GM12878 (cell line): ENCODE measurements around the gene PTMA. TPM values are rescaled to one million over a fixed set of nuclear protein-coding genes. Genes with fewer than 3 reads are reported as not detected.

Source experiments
- ATAC-seq: fragments of 200-7000 bp; cut with Tn5 transposase; 3 replicates; pipeline ENCODE4 v1.9.1; 2020; ENCODE audit warnings: mild to moderate bottlenecking, moderate library complexity
- BruUV-seq: library from RNA; stranded (reverse); fragments of 400-500 nt; replicated peaks from 2 replicates; lab custom pipeline; 2021; lab: Mats Ljungman, UMichigan
- CTCF ChIA-PET: fragments of 300-600 bp; sonication (Branson Sonifier 250); formaldehyde crosslinking; extraction: SDS; loops from one replicate; lab custom pipeline; 2021; ENCODE audit warnings: inconsistent platforms; lab: Yijun Ruan, JAX
- POLR2A ChIA-PET: fragments of 350-600 bp; formaldehyde crosslinking; extraction: SDS; loops from one replicate; lab custom pipeline; 2021; ENCODE audit warnings: inconsistent platforms; lab: Charles Lee
- RAD21 ChIA-PET: fragments of 300-600 bp; sonication (Branson Sonifier 250); formaldehyde crosslinking; loops from one replicate; lab custom pipeline; 2023; ENCODE audit warnings: antibody characterized with exemption; ENCODE audit not compliant: unreplicated experiment; lab: Charles Lee
- SMC1A ChIA-PET: fragments of 300-600 bp; sonication (Branson Sonifier 250); formaldehyde crosslinking; loops from one replicate; lab custom pipeline; 2023; ENCODE audit not compliant: unreplicated experiment, uncharacterized antibody; lab: Charles Lee
- DNase-seq: peaks from one replicate; pipeline ENCODE4 v3.0.0-alpha.2; 2011; ENCODE audit warnings: low read depth, low spot score
- FAIRE-seq: peaks from 3 replicates; lab custom pipeline; 2011; peaks lifted over from hg19 to GRCh38; lab: Jason Lieb, UNC
- H2AFZ ChIP-seq: 2 replicates; pipeline ENCODE4 v1.6.0; 2011; ENCODE audit warnings: low read depth, low read length, control low read depth; ENCODE audit not compliant: control insufficient read depth
- H3K27ac ChIP-seq: 2 replicates; pipeline ENCODE4 v1.5.1; 2011; ENCODE audit warnings: control low read depth; ENCODE audit not compliant: control insufficient read depth, insufficient read depth
- H3K27me3 ChIP-seq, 2 experiments: replicated peaks in 1 of 2; 2 replicates each; pipeline versions ENCODE4 v1.6.0 to v1.6.1; 2011; ENCODE audit warnings: low read length in 1 of 2; ENCODE audit not compliant: control insufficient read depth in 2 of 2, insufficient read depth in 2 of 2
- H3K36me3 ChIP-seq, 2 experiments: 2 replicates each; pipeline ENCODE4 v1.5.1; 2011; ENCODE audit warnings: low read length in 1 of 2; ENCODE audit not compliant: control insufficient read depth in 2 of 2, insufficient read depth in 2 of 2
- H3K4me1 ChIP-seq: 2 replicates; pipeline ENCODE4 v1.6.1; 2011; ENCODE audit warnings: mild to moderate bottlenecking, low read length, moderate library complexity, mixed read lengths; ENCODE audit not compliant: control insufficient read depth, insufficient read depth
- H3K4me2 ChIP-seq: 2 replicates; pipeline ENCODE4 v1.6.0; 2011; ENCODE audit warnings: control low read depth; ENCODE audit not compliant: control insufficient read depth, insufficient read depth
- H3K4me3 ChIP-seq: fragments of 200-600 bp; sonication (generic); 2 replicates; pipeline ENCODE4 v1.5.1; 2016
- H3K79me2 ChIP-seq: 2 replicates; pipeline ENCODE4 v1.6.0; 2011; ENCODE audit warnings: low read length; ENCODE audit not compliant: control insufficient read depth, insufficient read depth
- H3K9ac ChIP-seq: 2 replicates; pipeline ENCODE4 v1.8.0; 2011; ENCODE audit warnings: low read length, control low read depth, mixed read lengths; ENCODE audit not compliant: control insufficient read depth, insufficient read depth
- H3K9me3 ChIP-seq: replicated peaks from 3 replicates; pipeline ENCODE4 v1.5.1; 2011; ENCODE audit warnings: mild to moderate bottlenecking, low read length; ENCODE audit not compliant: control insufficient read depth, insufficient read depth
- H4K20me1 ChIP-seq: 2 replicates; pipeline ENCODE4 v1.6.0; 2011; ENCODE audit not compliant: control insufficient read depth, insufficient read depth
- CUX1 ChIP-seq: IDR thresholded peaks from 2 replicates; pipeline ENCODE4 v1.6.1; 2012; ENCODE audit warnings: improper control_type of control experiment, low read depth, low read length; ENCODE audit not compliant: insufficient replicate concordance
- MTA2 ChIP-seq: fragments of 450-650 bp; IDR thresholded peaks from 2 replicates; pipeline ENCODE4 v1.6.1; 2016; ENCODE audit warnings: low read depth, mild to moderate bottlenecking, moderate library complexity
- NR2F1 ChIP-seq: fragments of 450-650 bp; conservative IDR thresholded peaks from 2 replicates; pipeline ENCODE4 v1.6.1; 2017; ENCODE audit warnings: mild to moderate bottlenecking
- POLR2AphosphoS5 ChIP-seq: IDR thresholded peaks from 2 replicates; pipeline ENCODE4 v1.6.1; 2011; ENCODE audit warnings: mild to moderate bottlenecking, low read length, inconsistent platforms
- SUPT20H ChIP-seq: IDR thresholded peaks from 2 replicates; pipeline ENCODE4 v1.6.1; 2011; ENCODE audit warnings: low read depth, mild to moderate bottlenecking, low read length, moderate library complexity, borderline replicate concordance; ENCODE audit not compliant: control insufficient read depth
- WGBS: methylation state at CpG from one replicate; pipeline ENCODE4 v1.1.6; 2016; ENCODE audit warnings: low lambda C conversion rate; ENCODE audit not compliant: insufficient replicate concordance, insufficient coverage; ENCODE audit errors: missing lambda C conversion rate; 5-methylcytosine and 5-hydroxymethylcytosine counted together
- in situ Hi-C: fragments of 300-500 bp; cut with MboI; formaldehyde crosslinking; loops from 9 replicates; pipeline ENCODE4 v1.14.3; 2018; ENCODE audit warnings: mixed read lengths
- intact Hi-C: fragments of 100-400 bp; cut with micrococcal nuclease; formaldehyde crosslinking; loops from one replicate; pipeline ENCODE4 v1.14.2; 2022; ENCODE audit not compliant: unreplicated experiment
- polyA plus RNA-seq, 11 experiments: library from polyadenylated mRNA; depleted of rRNA in 4 of 11; unstranded in 6 of 11; stranded (reverse) in 5 of 11; fragments of >200 nt; fragmentation: Nextera tagmentation in 4 of 11; fragmentation: Illumina TruSeq in 1 of 11; extraction: Ambion mirVana in 4 of 11; extraction: Trizol in 1 of 11; gene quantifications; 1 replicate in 1 of 11; 2 replicates in 10 of 11; pipeline versions ENCODE4 v1.2.1 to v1.2.3, GENCODE V29; 2011 to 2016; ENCODE audit warnings: inconsistent platforms in 2 of 11, missing spikeins in 2 of 11, low read depth in 1 of 11
- total RNA-seq, 4 experiments: library from RNA; depleted of rRNA in 3 of 4; stranded (reverse); fragments of >200 nt in 3 of 4; fragmentation: Illumina TruSeq in 1 of 4; extraction: Trizol in 1 of 4; gene quantifications; 2 replicates each; pipeline versions ENCODE4 v1.2.1 to v1.2.3, GENCODE V29; 2013 to 2021
- TF ChIP-seq, protein P1 (sequence below): fragments of 450-650 bp; IDR thresholded peaks from 2 replicates; pipeline ENCODE4 v1.6.1; 2014; ENCODE audit warnings: mild to moderate bottlenecking
- TF ChIP-seq, protein P2 (sequence below): fragments of 150-350 bp; IDR thresholded peaks from 2 replicates; pipeline ENCODE4 v1.6.1; 2016; ENCODE audit warnings: low read depth, low read length
- TF ChIP-seq, protein P3 (sequence below): fragments of 450-650 bp; IDR thresholded peaks from 2 replicates; pipeline ENCODE4 v1.6.1; 2018; ENCODE audit warnings: mild to moderate bottlenecking, low read depth, moderate library complexity; ENCODE audit not compliant: partially characterized antibody

Gene PTMA
- total and polyA plus RNA-seq, 10 of the 15 experiments (the other 5 are each of a cell fraction or from before 2014, with no cell fraction given): 1,144 to 5,018 (median 3,464) TPM

- peaks cover 30% of the 10 kb centered on the region for H3K4me1 ChIP-seq
- intact Hi-C loops: loop anchor here (2.0 kb wide), 2 partner anchors 67 to 103 kb away; no protein-coding TSS in a partner anchor
- 92% methylated on average over 8 of the region's 8 CpGs for WGBS
- in situ Hi-C loops: loop anchor here (5.0 kb wide), 2 partner anchors 39 to 109 kb away; no protein-coding TSS in a partner anchor
- ChIA-PET POLR2A (interaction anchor here (2.1 to 7.3 kb wide), 3 partner anchors 42 to 103 kb away, joined by 7 to 102 read pairs (median 58); no protein-coding TSS in a partner anchor), SMC1A (interaction anchor here (1.0 to 16.5 kb wide), 10 partner anchors 12 to 107 kb away, joined by 3 to 343 read pairs (median 10); no protein-coding TSS in a partner anchor), RAD21 (interaction anchor here (0.7 to 11.7 kb wide), 8 partner anchors 11 to 198 kb away, joined by 3 to 463 read pairs (median 10); no protein-coding TSS in a partner anchor), CTCF (interaction anchor here (0.7 to 11.8 kb wide), 20 partner anchors 9 to 155 kb away, joined by 3 to 811 read pairs (median 10); partner anchors contain the start of gene COPS7B)
- H4K20me1 ChIP-seq: peaks cover 14% of the 10 kb centered on the region
- no peak overlapping the region for H3K4me3 ChIP-seq
- H3K79me2 ChIP-seq: peaks cover 17% of the 10 kb centered on the region
- H3K4me2 ChIP-seq: no peak overlapping the region
- no peak overlapping the region for H3K27ac ChIP-seq
- FAIRE-seq (no peak), DNase-seq (no peak), ATAC-seq (no peak)
- no peaks in the 10 kb centered on the region for H3K27me3 ChIP-seq
- H3K9ac ChIP-seq: no peak overlapping the region
- no TSS peak for BruUV-seq
- H3K36me3 ChIP-seq: peaks cover 8 to 25% of the 10 kb centered on the region in 2 experiments
- H2AFZ ChIP-seq: no peak overlapping the region
- H3K9me3 ChIP-seq: no peaks in the 10 kb centered on the region
- TF ChIP-seq MTA2 (no peak), CUX1 (no peak), NR2F1 (no peak), SUPT20H (no peak), POLR2AphosphoS5 (no peak)
- TF ChIP-seq, protein P1, sequence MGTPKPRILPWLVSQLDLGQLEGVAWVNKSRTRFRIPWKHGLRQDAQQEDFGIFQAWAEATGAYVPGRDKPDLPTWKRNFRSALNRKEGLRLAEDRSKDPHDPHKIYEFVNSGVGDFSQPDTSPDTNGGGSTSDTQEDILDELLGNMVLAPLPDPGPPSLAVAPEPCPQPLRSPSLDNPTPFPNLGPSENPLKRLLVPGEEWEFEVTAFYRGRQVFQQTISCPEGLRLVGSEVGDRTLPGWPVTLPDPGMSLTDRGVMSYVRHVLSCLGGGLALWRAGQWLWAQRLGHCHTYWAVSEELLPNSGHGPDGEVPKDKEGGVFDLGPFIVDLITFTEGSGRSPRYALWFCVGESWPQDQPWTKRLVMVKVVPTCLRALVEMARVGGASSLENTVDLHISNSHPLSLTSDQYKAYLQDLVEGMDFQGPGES: no peak
- TF ChIP-seq, protein P2, sequence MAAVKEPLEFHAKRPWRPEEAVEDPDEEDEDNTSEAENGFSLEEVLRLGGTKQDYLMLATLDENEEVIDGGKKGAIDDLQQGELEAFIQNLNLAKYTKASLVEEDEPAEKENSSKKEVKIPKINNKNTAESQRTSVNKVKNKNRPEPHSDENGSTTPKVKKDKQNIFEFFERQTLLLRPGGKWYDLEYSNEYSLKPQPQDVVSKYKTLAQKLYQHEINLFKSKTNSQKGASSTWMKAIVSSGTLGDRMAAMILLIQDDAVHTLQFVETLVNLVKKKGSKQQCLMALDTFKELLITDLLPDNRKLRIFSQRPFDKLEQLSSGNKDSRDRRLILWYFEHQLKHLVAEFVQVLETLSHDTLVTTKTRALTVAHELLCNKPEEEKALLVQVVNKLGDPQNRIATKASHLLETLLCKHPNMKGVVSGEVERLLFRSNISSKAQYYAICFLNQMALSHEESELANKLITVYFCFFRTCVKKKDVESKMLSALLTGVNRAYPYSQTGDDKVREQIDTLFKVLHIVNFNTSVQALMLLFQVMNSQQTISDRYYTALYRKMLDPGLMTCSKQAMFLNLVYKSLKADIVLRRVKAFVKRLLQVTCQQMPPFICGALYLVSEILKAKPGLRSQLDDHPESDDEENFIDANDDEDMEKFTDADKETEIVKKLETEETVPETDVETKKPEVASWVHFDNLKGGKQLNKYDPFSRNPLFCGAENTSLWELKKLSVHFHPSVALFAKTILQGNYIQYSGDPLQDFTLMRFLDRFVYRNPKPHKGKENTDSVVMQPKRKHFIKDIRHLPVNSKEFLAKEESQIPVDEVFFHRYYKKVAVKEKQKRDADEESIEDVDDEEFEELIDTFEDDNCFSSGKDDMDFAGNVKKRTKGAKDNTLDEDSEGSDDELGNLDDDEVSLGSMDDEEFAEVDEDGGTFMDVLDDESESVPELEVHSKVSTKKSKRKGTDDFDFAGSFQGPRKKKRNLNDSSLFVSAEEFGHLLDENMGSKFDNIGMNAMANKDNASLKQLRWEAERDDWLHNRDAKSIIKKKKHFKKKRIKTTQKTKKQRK: no peak
- TF ChIP-seq, protein P3, sequence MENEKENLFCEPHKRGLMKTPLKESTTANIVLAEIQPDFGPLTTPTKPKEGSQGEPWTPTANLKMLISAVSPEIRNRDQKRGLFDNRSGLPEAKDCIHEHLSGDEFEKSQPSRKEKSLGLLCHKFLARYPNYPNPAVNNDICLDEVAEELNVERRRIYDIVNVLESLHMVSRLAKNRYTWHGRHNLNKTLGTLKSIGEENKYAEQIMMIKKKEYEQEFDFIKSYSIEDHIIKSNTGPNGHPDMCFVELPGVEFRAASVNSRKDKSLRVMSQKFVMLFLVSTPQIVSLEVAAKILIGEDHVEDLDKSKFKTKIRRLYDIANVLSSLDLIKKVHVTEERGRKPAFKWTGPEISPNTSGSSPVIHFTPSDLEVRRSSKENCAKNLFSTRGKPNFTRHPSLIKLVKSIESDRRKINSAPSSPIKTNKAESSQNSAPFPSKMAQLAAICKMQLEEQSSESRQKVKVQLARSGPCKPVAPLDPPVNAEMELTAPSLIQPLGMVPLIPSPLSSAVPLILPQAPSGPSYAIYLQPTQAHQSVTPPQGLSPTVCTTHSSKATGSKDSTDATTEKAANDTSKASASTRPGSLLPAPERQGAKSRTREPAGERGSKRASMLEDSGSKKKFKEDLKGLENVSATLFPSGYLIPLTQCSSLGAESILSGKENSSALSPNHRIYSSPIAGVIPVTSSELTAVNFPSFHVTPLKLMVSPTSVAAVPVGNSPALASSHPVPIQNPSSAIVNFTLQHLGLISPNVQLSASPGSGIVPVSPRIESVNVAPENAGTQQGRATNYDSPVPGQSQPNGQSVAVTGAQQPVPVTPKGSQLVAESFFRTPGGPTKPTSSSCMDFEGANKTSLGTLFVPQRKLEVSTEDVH: no peak
These were observed 7.8 kb downstream of the PTMA start for GRCh38 chr2:231715988-231716616.
